ENCODE results near the gene PRMT6. TPM values are rescaled to one million over a fixed set of nuclear protein-coding genes. Genes with fewer than 3 reads are reported as not detected.

PRMT6 gene
- total RNA-seq, 2 experiments from 2014 or later = 13.3 to 15.4 TPM

DNA sequence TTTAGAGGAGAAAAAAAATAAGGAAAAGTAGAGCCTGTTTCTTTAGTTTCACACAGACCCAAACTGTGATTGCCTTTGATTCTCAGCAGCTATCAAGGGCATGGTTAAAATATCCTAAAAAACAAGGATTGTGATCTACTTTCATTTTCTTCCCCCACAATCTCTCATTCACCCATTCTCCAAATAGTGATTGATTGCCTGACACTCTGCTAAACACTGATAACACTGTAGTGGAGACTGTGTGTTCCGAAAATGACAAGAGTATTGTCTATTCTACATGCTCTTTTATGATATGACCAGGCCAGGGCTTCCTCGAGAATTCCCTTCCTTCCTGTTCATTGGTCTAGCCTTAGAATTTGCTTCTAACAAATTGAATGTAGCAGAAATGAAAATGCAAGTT, 40.2 kb downstream of the PRMT6 start:
- POLR2A ChIA-PET = no interaction called here
- Mint-ChIP-seq H3K27ac (no peak overlapping the region), H3K27me3 (peaks cover 8% of the 10 kb centered on the region), H3K9me3 (ENCODE audit: low read depth) (no peaks in the 10 kb centered on the region), H3K4me1 (no peaks in the 10 kb centered on the region), H3K36me3 (ENCODE audit: low read depth) (no peaks in the 10 kb centered on the region), H3K4me3 (no peak overlapping the region)
- ATAC-seq (no peak), DNase-seq (no peak)
- CTCF ChIA-PET = no interaction called here
- intact Hi-C loops (cut with DNase I, micrococcal nuclease) = loop anchor here in 1 of 2 experiments (10.0 kb wide), 1 partner anchor 62 kb away; no protein-coding TSS in a partner anchor

DNA sequence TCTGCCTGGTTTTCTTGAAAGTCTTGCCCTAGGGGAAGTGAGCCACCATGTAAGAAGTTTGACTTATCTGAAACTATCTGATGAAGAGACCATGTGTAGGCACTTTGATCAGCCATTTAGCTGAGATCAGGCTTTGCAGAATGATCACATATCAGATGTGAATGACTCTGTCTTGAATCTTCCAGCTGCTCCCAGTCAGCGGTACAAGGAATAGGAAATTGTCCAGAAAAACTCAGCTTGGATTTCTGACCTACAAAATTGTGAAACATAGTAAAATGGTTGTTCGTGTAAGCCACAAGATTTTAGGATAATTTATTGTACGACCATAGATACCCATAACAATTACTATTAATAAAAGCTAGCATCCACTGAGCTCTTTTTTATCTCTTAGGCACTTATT, 42.5 kb downstream of the PRMT6 start:
- POLR2A ChIA-PET = no interaction called here
- peaks cover 6% of the 10 kb centered on the region for H3K27me3 Mint-ChIP-seq
- intact Hi-C loops (cut with DNase I, micrococcal nuclease) = loop anchor here in 1 of 2 experiments (10.0 kb wide), 1 partner anchor 64 kb away; no protein-coding TSS in a partner anchor
- no peaks in the 10 kb centered on the region for H3K4me1 Mint-ChIP-seq
- no peak overlapping the region for H3K27ac Mint-ChIP-seq
- no peaks in the 10 kb centered on the region for H3K36me3 Mint-ChIP-seq (ENCODE audit: low read depth)
- CTCF ChIA-PET = no interaction called here
- no peaks in the 10 kb centered on the region for H3K9me3 Mint-ChIP-seq (ENCODE audit: low read depth)
- DNase-seq = no peak
- no peak for ATAC-seq
- H3K4me3 Mint-ChIP-seq = no peak overlapping the region

DNA sequence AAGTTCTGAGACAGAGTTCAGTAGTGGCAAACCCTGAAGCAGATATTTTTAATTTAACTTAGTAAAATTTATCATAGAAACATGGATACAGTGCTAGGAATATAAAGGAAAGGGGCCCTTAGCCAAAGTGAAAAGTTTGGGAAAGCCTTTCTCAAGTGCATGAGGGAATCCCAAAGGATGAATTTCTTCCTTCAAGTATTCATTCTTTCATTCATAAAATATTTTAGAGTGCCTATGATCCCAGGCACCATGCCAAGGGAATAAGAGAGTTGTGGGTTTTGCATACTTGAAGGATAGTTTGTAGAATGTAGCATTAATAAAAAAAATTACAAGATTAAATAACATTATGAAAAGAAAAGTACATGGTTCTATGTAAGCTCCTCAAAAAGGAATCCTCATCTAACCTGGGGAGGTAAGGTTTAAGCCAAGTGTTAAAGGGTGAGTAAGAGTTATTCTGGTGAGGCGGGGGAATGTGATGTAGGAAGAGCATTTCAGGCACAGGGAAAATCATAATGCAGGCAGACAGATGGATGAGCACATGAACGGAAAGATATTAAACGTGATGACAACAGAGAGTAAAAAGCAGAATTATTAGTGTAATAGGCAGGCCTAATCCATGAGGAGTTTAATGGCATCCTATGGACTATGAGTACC, 44.0 kb downstream of the PRMT6 start:
- intact Hi-C loops (cut with DNase I, micrococcal nuclease) = no loop called here
- DNase-seq (no peak), ATAC-seq (no peak)
- Mint-ChIP-seq H3K4me3 (no peak overlapping the region), H3K9me3 (ENCODE audit: low read depth) (no peaks in the 10 kb centered on the region), H3K36me3 (ENCODE audit: low read depth) (no peaks in the 10 kb centered on the region), H3K27ac (no peak overlapping the region), H3K4me1 (no peaks in the 10 kb centered on the region), H3K27me3 (peaks cover 4% of the 10 kb centered on the region)
- ChIA-PET POLR2A (no interaction called here), CTCF (interaction anchor here (1.0 kb wide), 1 partner anchor 15 kb away, joined by 4 read pairs; no protein-coding TSS in a partner anchor)

DNA sequence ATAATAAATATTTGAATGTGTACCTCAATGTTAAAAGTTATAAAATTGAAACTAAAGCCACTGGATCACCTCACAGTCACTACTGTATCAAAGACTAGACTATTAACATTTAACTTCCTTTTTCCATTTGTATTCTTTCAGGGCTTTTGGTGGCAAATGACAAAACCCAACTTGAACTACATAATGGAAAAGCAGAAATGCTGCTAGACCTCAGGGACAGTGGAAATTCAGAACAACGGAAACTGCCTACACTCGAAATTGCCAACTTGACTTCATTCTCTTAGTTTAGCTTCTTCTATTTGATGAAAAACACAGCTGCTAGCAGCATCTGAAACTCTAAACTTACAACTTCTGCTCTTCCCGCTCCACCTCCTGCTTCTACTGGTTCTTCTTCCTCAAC, 49.4 kb downstream of the PRMT6 start:
- POLR2A ChIA-PET = no interaction called here
- Mint-ChIP-seq H3K36me3 (ENCODE audit: low read depth) (no peaks in the 10 kb centered on the region), H3K4me1 (no peaks in the 10 kb centered on the region), H3K4me3 (no peak overlapping the region), H3K9me3 (ENCODE audit: low read depth) (no peaks in the 10 kb centered on the region), H3K27me3 (peaks cover 4% of the 10 kb centered on the region), H3K27ac (no peak overlapping the region)
- intact Hi-C loops (cut with DNase I, micrococcal nuclease) = no loop called here
- no peak for DNase-seq
- CTCF ChIA-PET = no interaction called here
- no peak for ATAC-seq

Other genes starting within 250 kb of the PRMT6 start
- gene NTNG1, start 84.4 kb downstream of the PRMT6 start, total RNA-seq = under 1 TPM in 1 of 2 experiments, not detected in 1; 0.28 TPM